ENCODE results near the gene CACNA2D1.

Gene CACNA2D1

DNA sequence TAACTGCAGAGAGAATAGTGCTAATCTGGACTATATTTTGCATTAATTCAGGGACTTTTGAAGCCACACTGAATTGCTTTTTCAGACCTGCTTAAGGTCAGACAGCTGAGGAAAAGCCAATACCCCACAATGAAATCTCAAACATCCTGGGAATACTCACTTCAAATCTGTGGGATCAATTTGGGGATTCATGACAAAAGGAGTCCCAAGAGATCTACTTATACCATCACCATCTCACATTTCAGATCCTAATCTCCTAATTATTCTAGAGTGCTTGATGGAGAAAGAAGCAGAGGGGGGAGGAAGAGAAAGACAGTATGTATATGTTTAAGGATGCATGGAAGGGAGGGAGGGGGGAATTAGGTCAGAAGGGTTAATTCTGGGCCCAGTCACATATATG lies 202.2 kb downstream of the CACNA2D1 start:
- no peaks in the 10 kb centered on the region for H3K4me1 ChIP-seq (ENCODE audit: insufficient read depth, low read length)
- no peaks in the 10 kb centered on the region for H3K36me3 ChIP-seq (ENCODE audit: insufficient read depth, low read length)
- H3K9me3 ChIP-seq (ENCODE audit: low read length): no peaks in the 10 kb centered on the region
- no peak overlapping the region for H3K4me3 ChIP-seq (ENCODE audit: low read length)
- H2AFZ ChIP-seq (ENCODE audit: low read depth, low read length): no peak overlapping the region
- no peaks in the 10 kb centered on the region for H3K27me3 ChIP-seq (ENCODE audit: insufficient read depth, low read length)

DNA sequence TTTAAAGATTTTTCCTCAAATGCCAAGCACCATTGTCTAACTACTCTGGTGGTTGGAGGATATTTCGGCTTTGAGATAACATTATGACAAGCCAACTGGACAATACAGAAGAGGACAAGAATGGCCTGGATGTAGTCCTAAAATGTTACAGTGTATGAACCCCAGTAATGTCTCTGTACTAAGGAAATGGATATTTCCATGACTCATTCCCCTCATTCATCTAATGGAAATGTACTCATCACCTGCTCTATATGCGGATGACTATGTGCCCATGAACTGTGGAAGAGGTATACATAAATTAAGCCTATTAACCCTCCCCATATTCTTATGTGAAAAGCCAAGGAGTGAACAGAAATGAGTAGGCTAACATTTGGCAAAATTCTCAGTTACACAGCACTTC lies 207.9 kb downstream of the CACNA2D1 start:
- Histone ChIP-seq H3K9me3 (ENCODE audit: low read length) (no peaks in the 10 kb centered on the region), H2AFZ (ENCODE audit: low read depth, low read length) (no peak overlapping the region), H3K36me3 (ENCODE audit: insufficient read depth, low read length) (no peaks in the 10 kb centered on the region), H3K4me1 (ENCODE audit: insufficient read depth, low read length) (no peaks in the 10 kb centered on the region), H3K4me3 (ENCODE audit: low read length) (no peak overlapping the region), H3K27me3 (ENCODE audit: insufficient read depth, low read length) (no peaks in the 10 kb centered on the region)

- Histone ChIP-seq H3K27me3 (ENCODE audit: insufficient read depth, low read length) (no peaks in the 10 kb centered on the region), H3K4me3 (ENCODE audit: low read length) (no peak overlapping the region), H2AFZ (ENCODE audit: low read depth, low read length) (no peak overlapping the region), H3K4me1 (ENCODE audit: insufficient read depth, low read length) (no peaks in the 10 kb centered on the region), H3K36me3 (ENCODE audit: insufficient read depth, low read length) (no peaks in the 10 kb centered on the region), H3K9me3 (ENCODE audit: low read length) (no peaks in the 10 kb centered on the region)
These were observed 209.0 kb downstream of the CACNA2D1 start for GRCh38 chr7:82234457-82235049.

GRCh38 chr7:82230811-82231581 lies 212.6 kb downstream of the CACNA2D1 start:
- Histone ChIP-seq H3K27me3 (ENCODE audit: insufficient read depth, low read length) (no peaks in the 10 kb centered on the region), H3K4me3 (ENCODE audit: low read length) (no peak overlapping the region), H3K36me3 (ENCODE audit: insufficient read depth, low read length) (no peaks in the 10 kb centered on the region), H2AFZ (ENCODE audit: low read depth, low read length) (no peak overlapping the region), H3K4me1 (ENCODE audit: insufficient read depth, low read length) (no peaks in the 10 kb centered on the region), H3K9me3 (ENCODE audit: low read length) (no peaks in the 10 kb centered on the region)

DNA sequence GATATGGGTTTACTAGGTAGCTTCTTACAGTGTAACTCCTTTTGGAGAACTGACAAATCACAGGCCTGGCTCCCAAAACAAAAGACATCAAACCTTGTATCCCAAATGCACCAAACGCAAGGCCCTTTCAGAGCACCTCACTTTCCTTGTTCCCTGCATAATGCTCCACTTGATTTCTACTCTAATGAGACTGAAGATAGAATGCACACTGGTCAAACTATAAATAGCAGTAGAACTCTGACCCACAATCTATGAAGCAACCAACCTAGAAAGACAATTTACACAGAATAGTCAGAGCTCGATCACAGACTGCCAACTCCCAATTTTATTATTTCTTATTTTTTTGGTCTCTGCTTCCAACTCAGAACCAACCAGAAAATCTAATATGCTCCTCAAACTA lies 214.4 kb downstream of the CACNA2D1 start:
- H3K36me3 ChIP-seq (ENCODE audit: insufficient read depth, low read length): no peaks in the 10 kb centered on the region
- H3K4me1 ChIP-seq (ENCODE audit: insufficient read depth, low read length): no peaks in the 10 kb centered on the region
- H3K9me3 ChIP-seq (ENCODE audit: low read length): no peaks in the 10 kb centered on the region
- H3K27me3 ChIP-seq (ENCODE audit: insufficient read depth, low read length): no peaks in the 10 kb centered on the region
- no peak overlapping the region for H2AFZ ChIP-seq (ENCODE audit: low read depth, low read length)
- H3K4me3 ChIP-seq (ENCODE audit: low read length): no peak overlapping the region

DNA sequence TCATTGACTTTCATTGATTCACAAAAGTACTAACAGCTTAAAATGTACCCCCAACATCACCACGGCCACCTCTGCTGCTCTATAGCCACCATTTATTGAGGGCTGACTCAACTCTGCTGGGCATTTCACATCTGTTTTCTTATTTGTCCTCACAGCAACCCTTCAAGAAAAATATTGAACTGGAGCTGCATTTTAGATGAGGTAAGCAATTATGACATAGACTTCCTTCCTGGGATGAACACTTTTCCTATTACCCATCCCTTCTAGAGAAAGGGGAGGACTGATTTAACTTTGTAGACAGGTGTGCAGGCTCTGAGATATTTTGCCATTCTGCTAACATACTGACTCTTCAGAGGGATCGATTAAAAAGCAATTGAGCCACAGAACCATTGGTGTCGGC lies 217.4 kb downstream of the CACNA2D1 start:
- Histone ChIP-seq H3K27me3 (ENCODE audit: insufficient read depth, low read length) (no peaks in the 10 kb centered on the region), H3K4me3 (ENCODE audit: low read length) (no peak overlapping the region), H2AFZ (ENCODE audit: low read depth, low read length) (no peak overlapping the region), H3K36me3 (ENCODE audit: insufficient read depth, low read length) (no peaks in the 10 kb centered on the region), H3K4me1 (ENCODE audit: insufficient read depth, low read length) (no peaks in the 10 kb centered on the region), H3K9me3 (ENCODE audit: low read length) (no peaks in the 10 kb centered on the region)

- Histone ChIP-seq H3K27me3 (ENCODE audit: insufficient read depth, low read length) (no peaks in the 10 kb centered on the region), H3K36me3 (ENCODE audit: insufficient read depth, low read length) (no peaks in the 10 kb centered on the region), H3K4me3 (ENCODE audit: low read length) (no peak overlapping the region)
These were observed 219.0 kb downstream of the CACNA2D1 start for GRCh38 chr7:82224529-82224928.

DNA sequence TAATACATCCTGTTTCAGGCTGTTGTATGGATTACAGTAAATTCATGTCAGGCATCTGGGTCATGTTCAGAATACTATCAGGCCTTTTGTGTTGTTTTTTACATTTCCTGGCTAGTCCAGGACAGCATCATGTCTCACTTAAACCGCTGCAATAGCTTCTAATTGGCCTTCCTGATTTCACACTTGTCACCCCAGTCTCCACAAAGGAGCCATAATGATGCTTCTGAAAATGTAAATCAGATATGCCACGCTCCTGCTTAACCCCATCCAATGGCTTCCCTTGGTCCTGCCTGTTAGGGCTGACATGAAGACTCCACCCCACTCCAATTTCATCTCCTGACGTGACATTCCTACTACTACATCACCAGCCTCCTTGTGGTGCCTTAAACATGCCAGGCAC lies 220.0 kb downstream of the CACNA2D1 start:
- Histone ChIP-seq H3K36me3 (ENCODE audit: insufficient read depth, low read length) (no peaks in the 10 kb centered on the region), H3K4me3 (ENCODE audit: low read length) (no peak overlapping the region), H3K4me1 (ENCODE audit: insufficient read depth, low read length) (no peaks in the 10 kb centered on the region), H3K9me3 (ENCODE audit: low read length) (no peaks in the 10 kb centered on the region), H3K27me3 (ENCODE audit: insufficient read depth, low read length) (no peaks in the 10 kb centered on the region), H2AFZ (ENCODE audit: low read depth, low read length) (no peak overlapping the region)

More at GRCh38 chr7:82224529-82224928, 219.0 kb downstream of the CACNA2D1 start:
- Histone ChIP-seq H2AFZ (ENCODE audit: low read depth, low read length) (no peak overlapping the region), H3K9me3 (ENCODE audit: low read length) (no peaks in the 10 kb centered on the region), H3K4me1 (ENCODE audit: insufficient read depth, low read length) (no peaks in the 10 kb centered on the region)

- Histone ChIP-seq H3K27me3 (ENCODE audit: insufficient read depth, low read length) (no peaks in the 10 kb centered on the region), H3K4me3 (ENCODE audit: low read length) (no peak overlapping the region), H3K9me3 (ENCODE audit: low read length) (no peaks in the 10 kb centered on the region), H3K4me1 (ENCODE audit: insufficient read depth, low read length) (no peaks in the 10 kb centered on the region), H2AFZ (ENCODE audit: low read depth, low read length) (no peak overlapping the region), H3K36me3 (ENCODE audit: insufficient read depth, low read length) (no peaks in the 10 kb centered on the region)
These were observed 222.4 kb downstream of the CACNA2D1 start for GRCh38 chr7:82221152-82221674.

DNA sequence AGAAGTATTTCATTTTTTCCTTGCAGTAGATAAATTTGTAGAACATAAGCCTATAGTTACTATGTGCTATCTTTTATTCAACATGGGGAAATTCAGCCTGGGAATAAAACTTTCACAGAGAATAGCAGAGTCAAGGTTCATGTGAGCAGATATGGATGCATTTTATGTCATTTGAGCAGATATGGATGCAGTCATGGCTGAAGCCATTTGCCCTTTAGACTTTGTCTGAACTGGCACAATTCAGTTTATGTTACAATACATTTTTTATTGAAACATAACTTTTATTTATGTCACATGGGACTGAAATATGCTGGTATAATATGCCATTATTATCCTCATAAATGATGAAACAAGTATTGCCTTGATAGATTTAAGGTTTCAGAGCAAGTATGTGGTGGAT lies 231.1 kb downstream of the CACNA2D1 start:
- no peaks in the 10 kb centered on the region for H3K27me3 ChIP-seq (ENCODE audit: insufficient read depth, low read length)
- no peaks in the 10 kb centered on the region for H3K36me3 ChIP-seq (ENCODE audit: insufficient read depth, low read length)
- H3K4me3 ChIP-seq (ENCODE audit: low read length): no peak overlapping the region
- no peak overlapping the region for H2AFZ ChIP-seq (ENCODE audit: low read depth, low read length)
- H3K4me1 ChIP-seq (ENCODE audit: insufficient read depth, low read length): peaks cover 11% of the 10 kb centered on the region
- H3K9me3 ChIP-seq (ENCODE audit: low read length): no peaks in the 10 kb centered on the region

- H3K36me3 ChIP-seq (ENCODE audit: insufficient read depth, low read length): no peaks in the 10 kb centered on the region
- no peaks in the 10 kb centered on the region for H3K9me3 ChIP-seq (ENCODE audit: low read length)
- no peak overlapping the region for H2AFZ ChIP-seq (ENCODE audit: low read depth, low read length)
- no peaks in the 10 kb centered on the region for H3K27me3 ChIP-seq (ENCODE audit: insufficient read depth, low read length)
- peaks cover 11% of the 10 kb centered on the region for H3K4me1 ChIP-seq (ENCODE audit: insufficient read depth, low read length)
- no peak overlapping the region for H3K4me3 ChIP-seq (ENCODE audit: low read length)
These were observed 232.2 kb downstream of the CACNA2D1 start for GRCh38 chr7:82211333-82211732.

GRCh38 chr7:82210416-82211184 lies 233.0 kb downstream of the CACNA2D1 start:
- Histone ChIP-seq H3K4me1 (ENCODE audit: insufficient read depth, low read length) (peaks cover 11% of the 10 kb centered on the region), H3K4me3 (ENCODE audit: low read length) (no peak overlapping the region), H2AFZ (ENCODE audit: low read depth, low read length) (no peak overlapping the region), H3K9me3 (ENCODE audit: low read length) (no peaks in the 10 kb centered on the region), H3K36me3 (ENCODE audit: insufficient read depth, low read length) (no peaks in the 10 kb centered on the region), H3K27me3 (ENCODE audit: insufficient read depth, low read length) (no peaks in the 10 kb centered on the region)

DNA sequence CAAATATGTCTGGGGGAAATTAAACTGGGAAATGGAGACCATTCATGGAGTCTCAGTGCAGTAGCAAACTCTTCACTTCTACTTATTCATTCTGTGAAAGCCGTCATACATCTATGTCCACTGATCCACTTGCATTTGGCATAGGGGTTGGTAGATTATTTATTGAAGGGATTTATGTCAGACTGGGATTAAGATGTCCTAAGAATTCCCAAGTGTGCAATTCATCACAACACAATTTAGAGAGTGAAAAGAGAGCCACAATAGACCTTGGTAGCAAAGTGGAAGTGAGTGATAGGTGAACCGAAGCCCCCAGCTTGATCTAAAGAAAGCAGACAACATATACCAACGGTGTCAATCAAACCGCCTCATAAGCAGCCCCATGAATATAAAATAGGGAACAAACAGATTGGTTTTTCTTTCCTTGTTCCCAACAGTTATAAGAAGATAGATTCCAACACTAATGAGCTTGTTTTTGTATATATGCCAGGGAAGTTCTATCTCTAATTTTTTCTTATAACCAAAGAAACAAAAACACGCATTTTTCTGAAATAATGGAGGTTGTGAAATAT lies 234.3 kb downstream of the CACNA2D1 start:
- Histone ChIP-seq H2AFZ (ENCODE audit: low read depth, low read length) (no peak overlapping the region), H3K4me3 (ENCODE audit: low read length) (no peak overlapping the region), H3K36me3 (ENCODE audit: insufficient read depth, low read length) (no peaks in the 10 kb centered on the region), H3K27me3 (ENCODE audit: insufficient read depth, low read length) (no peaks in the 10 kb centered on the region), H3K9me3 (ENCODE audit: low read length) (peaks cover 2% of the 10 kb centered on the region), H3K4me1 (ENCODE audit: insufficient read depth, low read length) (peaks cover 11% of the 10 kb centered on the region)

Data from neuron (in vitro differentiated cells).